Superior temporal gyrus (tissue), 1 donor: ENCODE results near the gene IKBIP.
"Not testable (repeated sequence)": the region's sequence is repeated elsewhere in the genome, so short reads cannot be mapped to it uniquely, and the experiment has no call there.

Experiments
- DNase-seq: peaks from one replicate; pipeline ENCODE4 v3.0.0-alpha.2; 2016; ENCODE audit errors: extremely low spot score

The IKBIP gene

DNA sequence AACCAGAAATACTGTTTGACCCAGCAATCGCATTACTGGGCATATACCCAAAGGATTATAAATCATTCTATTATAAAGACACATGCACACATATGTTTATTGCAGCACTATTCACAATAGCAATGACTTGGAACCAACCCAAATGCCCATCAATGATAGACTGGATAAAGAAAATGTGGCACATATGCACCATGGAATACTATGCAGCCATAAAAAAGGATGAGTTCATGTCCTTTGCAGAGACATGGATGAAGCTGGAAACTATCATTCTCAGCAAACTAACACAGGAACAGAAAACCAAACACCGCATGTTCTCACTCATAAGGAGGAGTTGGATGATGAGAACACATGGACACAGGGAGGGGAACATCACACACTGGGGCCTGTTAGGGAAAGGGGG lies 67.8 kb downstream of the IKBIP start:
- not testable (repeated sequence) for DNase-seq

DNA sequence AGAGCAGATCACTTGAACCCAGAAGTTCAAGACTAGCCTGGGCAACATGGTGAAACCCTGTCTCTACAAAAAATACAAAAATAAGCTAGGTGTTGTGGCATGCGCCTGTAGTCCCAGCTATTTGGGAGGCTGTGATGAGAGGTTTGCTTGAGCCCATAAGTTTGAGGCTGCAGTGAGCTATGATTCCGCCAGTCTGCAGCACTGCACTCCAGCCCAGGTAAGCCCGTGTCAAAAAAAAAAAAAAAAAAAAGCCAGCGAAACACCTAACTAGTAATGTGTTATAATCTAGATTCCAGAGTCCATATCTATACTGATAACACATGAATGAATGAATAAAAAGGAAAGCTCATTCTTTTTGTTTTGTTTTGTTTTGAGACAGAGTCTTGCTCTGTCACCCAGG lies 69.6 kb downstream of the IKBIP start:
- no peak for DNase-seq
